ENCODE results near the gene BMAL1. TPM values are rescaled to one million over a fixed set of nuclear protein-coding genes. Genes with fewer than 3 reads are reported as not detected.

BMAL1 gene
- total and polyA plus RNA-seq, 10 donors, result 6.5 to 58.4 (median 36.4) TPM

DNA sequence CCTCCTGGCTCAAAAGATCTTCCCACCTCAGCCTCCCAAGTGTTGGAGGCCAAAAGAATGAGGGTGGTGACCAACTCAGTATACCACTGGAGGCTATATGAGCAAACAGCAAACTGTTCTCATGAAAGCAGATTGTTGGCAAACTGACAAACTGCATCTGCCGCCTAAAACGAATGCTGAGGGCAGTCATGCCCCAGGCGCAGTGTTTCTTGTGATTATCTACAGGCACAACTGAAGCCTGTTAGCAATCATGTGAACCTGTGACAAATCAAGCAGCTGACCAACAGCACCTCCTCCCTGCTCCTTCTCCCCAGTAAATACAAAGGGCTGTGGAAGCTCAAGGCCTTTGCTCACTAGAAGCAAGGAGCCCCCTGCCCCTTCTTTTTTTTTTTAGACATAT lies 137.6 kb downstream of the BMAL1 start:
- Histone ChIP-seq H3K36me3 (peaks cover 0 to 96% (median 55%) of the 10 kb centered on the region in 6 donors), H3K4me3 (no peak overlapping the region), H3K4me1 (no peaks in the 10 kb centered on the region), H3K9me3 (no peaks in the 10 kb centered on the region), H3K27ac (no peak overlapping the region), H3K27me3 (replicated peaks in 1 of 7) (no peaks in the 10 kb centered on the region)
- 96 to 100% (median 98%) methylated on average over 3 of the region's 3 CpGs for WGBS, 5 donors
- intact Hi-C loops (cut with DNase I; ENCODE audit: low total_unique reads), result no loop called here
- TF ChIP-seq, protein P1, sequence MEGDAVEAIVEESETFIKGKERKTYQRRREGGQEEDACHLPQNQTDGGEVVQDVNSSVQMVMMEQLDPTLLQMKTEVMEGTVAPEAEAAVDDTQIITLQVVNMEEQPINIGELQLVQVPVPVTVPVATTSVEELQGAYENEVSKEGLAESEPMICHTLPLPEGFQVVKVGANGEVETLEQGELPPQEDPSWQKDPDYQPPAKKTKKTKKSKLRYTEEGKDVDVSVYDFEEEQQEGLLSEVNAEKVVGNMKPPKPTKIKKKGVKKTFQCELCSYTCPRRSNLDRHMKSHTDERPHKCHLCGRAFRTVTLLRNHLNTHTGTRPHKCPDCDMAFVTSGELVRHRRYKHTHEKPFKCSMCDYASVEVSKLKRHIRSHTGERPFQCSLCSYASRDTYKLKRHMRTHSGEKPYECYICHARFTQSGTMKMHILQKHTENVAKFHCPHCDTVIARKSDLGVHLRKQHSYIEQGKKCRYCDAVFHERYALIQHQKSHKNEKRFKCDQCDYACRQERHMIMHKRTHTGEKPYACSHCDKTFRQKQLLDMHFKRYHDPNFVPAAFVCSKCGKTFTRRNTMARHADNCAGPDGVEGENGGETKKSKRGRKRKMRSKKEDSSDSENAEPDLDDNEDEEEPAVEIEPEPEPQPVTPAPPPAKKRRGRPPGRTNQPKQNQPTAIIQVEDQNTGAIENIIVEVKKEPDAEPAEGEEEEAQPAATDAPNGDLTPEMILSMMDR (IDR thresholded peaks at IDR 0.05 in 8 of 11, conservative IDR thresholded peaks at IDR 0.05 in 3 of 11), result no peak
- no peak for TF ChIP-seq POLR2A (IDR thresholded peaks at IDR 0.05)
- no peak for TF ChIP-seq POLR2AphosphoS5 (IDR thresholded peaks at IDR 0.05)
- peak; percentile 20 for DNase-seq

DNA sequence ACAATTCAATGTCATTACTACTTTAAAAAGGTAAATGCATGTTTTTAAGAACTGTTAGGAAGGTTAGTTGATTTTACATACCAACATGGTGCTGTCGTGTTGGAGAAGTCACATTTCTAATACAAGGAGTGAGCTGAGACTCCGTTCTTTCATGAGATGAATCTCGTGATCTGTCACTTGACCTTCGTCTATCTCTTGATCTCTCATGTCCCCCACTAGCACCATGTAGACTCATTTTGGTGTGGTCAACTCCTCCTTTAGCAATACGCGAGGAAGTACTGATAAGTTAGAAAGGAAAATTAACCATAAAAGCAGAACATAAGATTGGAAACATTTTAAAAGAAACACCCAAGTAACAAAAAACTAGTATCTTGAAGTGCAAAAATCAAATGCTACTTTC lies 144.0 kb downstream of the BMAL1 start:
- Histone ChIP-seq H3K27me3 (replicated peaks in 1 of 7) (no peaks in the 10 kb centered on the region), H3K36me3 (peaks cover 0 to 43% (median 11%) of the 10 kb centered on the region in 6 donors), H3K4me1 (peaks cover 0 to 3% (median 0%) of the 10 kb centered on the region in 6 donors), H3K4me3 (no peak overlapping the region), H3K9me3 (peaks cover 0 to 14% (median 9%) of the 10 kb centered on the region in 8 donors), H3K27ac (no peak overlapping the region)
- intact Hi-C loops (cut with DNase I; ENCODE audit: low total_unique reads), result no loop called here
- WGBS, 5 donors, result 93 to 96% (median 94%) methylated on average over 6 of the region's 6 CpGs
- no peak for DNase-seq
- TF ChIP-seq POLR2A (IDR thresholded peaks at IDR 0.05) (no peak), POLR2AphosphoS5 (IDR thresholded peaks at IDR 0.05) (no peak)
- TF ChIP-seq, protein P1 (IDR thresholded peaks at IDR 0.05 in 8 of 11, conservative IDR thresholded peaks at IDR 0.05 in 3 of 11), result no peak

DNA sequence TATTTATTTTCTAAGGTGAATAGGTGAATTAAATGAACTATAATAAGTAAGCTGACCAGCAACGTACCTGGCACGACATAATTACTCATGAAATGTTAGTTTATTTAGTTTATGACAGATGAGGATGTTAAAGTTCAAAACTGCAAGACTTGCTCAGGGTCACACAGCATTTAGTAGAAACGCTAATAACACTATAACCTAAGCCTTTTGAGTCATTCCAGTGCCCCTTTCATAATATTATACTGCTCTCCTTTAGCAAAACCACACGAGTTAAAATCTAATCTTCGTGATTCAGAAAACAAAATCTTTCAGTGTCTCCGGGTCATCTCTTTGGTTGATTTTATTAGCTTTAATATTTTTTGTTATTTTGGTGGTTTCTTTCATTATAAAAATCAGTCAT lies 145.8 kb downstream of the BMAL1 start:
- WGBS, 5 donors, result 91 to 94% (median 92%) methylated on average over 6 of the region's 6 CpGs
- H3K4me1 ChIP-seq, result peaks cover 0 to 3% (median 0%) of the 10 kb centered on the region in 6 donors
- intact Hi-C loops (cut with DNase I; ENCODE audit: low total_unique reads), result no loop called here
- TF ChIP-seq POLR2AphosphoS5 (IDR thresholded peaks at IDR 0.05) (no peak), POLR2A (IDR thresholded peaks at IDR 0.05) (no peak)
- TF ChIP-seq, protein P1 (IDR thresholded peaks at IDR 0.05 in 8 of 11, conservative IDR thresholded peaks at IDR 0.05 in 3 of 11), result no peak
- H3K27ac ChIP-seq, result no peak overlapping the region
- no peak for DNase-seq
- H3K4me3 ChIP-seq, result no peak overlapping the region
- peaks cover 0 to 30% (median 4%) of the 10 kb centered on the region in 6 donors for H3K36me3 ChIP-seq
- H3K27me3 ChIP-seq (replicated peaks in 1 of 7), result no peaks in the 10 kb centered on the region
- H3K9me3 ChIP-seq, result peaks cover 3 to 32% (median 26%) of the 10 kb centered on the region in 8 donors

DNA sequence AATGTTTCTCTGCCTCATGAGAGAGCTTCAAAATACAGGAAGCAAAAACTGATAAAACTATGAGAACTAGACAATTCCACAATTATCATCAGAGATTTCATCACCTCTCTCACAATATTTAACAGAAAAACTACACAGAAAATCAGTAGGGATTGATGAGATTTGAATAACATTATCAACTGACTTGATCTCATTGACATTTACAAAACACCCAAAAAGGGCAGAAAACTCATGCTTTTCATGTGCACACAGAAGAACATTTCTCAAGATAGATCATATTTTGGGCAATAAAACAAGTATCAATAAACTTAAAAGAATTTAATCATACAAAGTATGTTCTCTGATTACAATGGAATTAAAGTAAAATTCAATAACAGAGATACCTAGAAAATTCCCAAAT lies 149.8 kb downstream of the BMAL1 start:
- TF ChIP-seq POLR2AphosphoS5 (IDR thresholded peaks at IDR 0.05) (no peak), POLR2A (IDR thresholded peaks at IDR 0.05) (no peak)
- TF ChIP-seq, protein P1 (IDR thresholded peaks at IDR 0.05 in 8 of 11, conservative IDR thresholded peaks at IDR 0.05 in 3 of 11), result no peak
- Histone ChIP-seq H3K4me3 (no peak overlapping the region), H3K36me3 (peaks cover 0 to 14% (median 0%) of the 10 kb centered on the region in 6 donors), H3K9me3 (peaks cover 3 to 52% (median 43%) of the 10 kb centered on the region in 8 donors), H3K27ac (no peak overlapping the region), H3K27me3 (replicated peaks in 1 of 7) (no peaks in the 10 kb centered on the region), H3K4me1 (peaks cover 0 to 3% (median 0%) of the 10 kb centered on the region in 6 donors)
- no peak for DNase-seq
- intact Hi-C loops (cut with DNase I; ENCODE audit: low total_unique reads), result no loop called here
